Right lobe of liver (tissue), 6 donors: Measurements from ENCODE around the gene FOXM1. TPM values are rescaled to one million over a fixed set of nuclear protein-coding genes. Genes with fewer than 3 reads are reported as not detected.
A peak's percentile ranks its signal among the peaks of the same experiment; 100 is the strongest.

Experiments
- ATAC-seq, 4 donors: fragments of 200-7000 bp; cut with Tn5 transposase; one replicate each; pipeline ENCODE4 v1.9.1; 2020; ENCODE audit warnings: mild to moderate bottlenecking in 4 of 4, moderate library complexity in 4 of 4
- DNase-seq, 3 donors: peaks; one replicate each; pipeline ENCODE4 v3.0.0-alpha.2; 2020
- H3K27ac ChIP-seq, 3 donors: fragments of 200-600 bp; one replicate each; pipeline ENCODE4 v1.8.0; 2022
- H3K27me3 ChIP-seq, 2 donors: fragments of 200-600 bp; one replicate each; pipeline ENCODE4 v1.8.0; 2022
- H3K36me3 ChIP-seq, 4 donors: fragments of 200-600 bp; sonication (generic) in 1 of 4; one replicate each; pipeline versions ENCODE4 v1.5.1 to v1.8.0; 2017 to 2022; ENCODE audit warnings: control low read depth in 1 of 4
- H3K4me1 ChIP-seq, 4 donors: fragments of 200-600 bp; sonication (generic) in 1 of 4; one replicate each; pipeline versions ENCODE4 v1.5.1 to v1.8.0; 2017 to 2022; ENCODE audit warnings: control low read depth in 1 of 4
- H3K4me3 ChIP-seq, 3 donors: fragments of 200-600 bp; one replicate each; pipeline ENCODE4 v1.8.0; 2022
- H3K9me3 ChIP-seq, 4 donors: fragments of 200-600 bp; sonication (generic) in 1 of 4; one replicate each; pipeline versions ENCODE4 v1.5.1 to v1.8.0; 2017 to 2022; ENCODE audit warnings: control low read depth in 1 of 4
- CTCF ChIP-seq, 4 donors: fragments of 200-600 bp in 3 of 4; fragments of 450-650 bp in 1 of 4; IDR thresholded peaks; one replicate each; pipeline versions ENCODE4 v1.5.1 to v1.8.0; 2016 to 2022; ENCODE audit warnings: antibody characterized with exemption in 4 of 4, mild to moderate bottlenecking in 2 of 4
- POLR2A ChIP-seq: fragments of 450-650 bp; IDR thresholded peaks from one replicate; pipeline ENCODE4 v1.6.1; 2017; ENCODE audit warnings: antibody characterized with exemption, mild to moderate bottlenecking
- WGBS: methylation state at CpG from one replicate; pipeline ENCODE4 v1.1.6; 2018; ENCODE audit warnings: low coverage, low lambda C conversion rate; ENCODE audit not compliant: insufficient coverage; ENCODE audit errors: missing lambda C conversion rate; 5-methylcytosine and 5-hydroxymethylcytosine counted together
- intact Hi-C, 2 donors: fragments of 100-400 bp; cut with DNase I; formaldehyde crosslinking; loops; one replicate each; pipeline versions ENCODE4 v1.11.2 to v1.14.1; 2022
- total RNA-seq, 6 experiments: library from RNA; depleted of rRNA in 2 of 6; stranded (reverse); fragments of >200 nt in 2 of 6; fragmentation: NEBNext Ultra II Directional in 3 of 6; extraction: Animal tissue kit (Norgen Biotek cat#: 25700) in 3 of 6; gene quantifications; one replicate each; pipeline versions ENCODE4 v1.1.0 to v1.2.4, GENCODE V29; 2016 to 2023
- donor health status: DM: no; HTN: yes; CAD: no.
- donor health status: DM: no; HTN: no; CAD: no.
- donor health status: DM: no; HTN: no; CAD: no.
- donor health status: DM: no; HTN: yes; CAD: no.
- donor health status: DM: no; HTN: yes; CAD: no.

The FOXM1 gene
- total RNA-seq, 6 experiments from 2014 or later = 0.24 to 2.6 (median 1.8) TPM

GRCh38 chr12:2812290-2813213 is 64.4 kb downstream of the FOXM1 start, which contains the start of gene ITFG2:
Gene ITFG2, plus strand, starts transcription at chr12:2812668. Its CDS starts 93 bp downstream, at chr12:2812761.
- peak; percentile 98 to 99 (median 99) for DNase-seq
- ATAC-seq = peak; percentile 96 to 98 (median 96)
- H3K27ac ChIP-seq = peak within 1 kb of the TSS; percentile 89 to 95 (median 90)
- WGBS = 1% methylated on average over 22 of the region's 48 CpGs
- intact Hi-C loops = no loop called here
- H3K4me3 ChIP-seq = peak within 1 kb of the TSS; percentile 58 to 73 (median 72)
- no peaks in the 10 kb centered on the region for H3K27me3 ChIP-seq
- no peaks in the 10 kb centered on the region for H3K9me3 ChIP-seq
- H3K4me1 ChIP-seq = peaks cover 0 to 15% (median 0%) of the 10 kb centered on the region in 4 donors
- TF ChIP-seq POLR2A (peak; percentile 95), CTCF (IDR thresholded peaks at IDR 0.05) (no peak)
- H3K36me3 ChIP-seq = peaks cover 0 to 7% (median 1%) of the 10 kb centered on the region in 4 donors

GRCh38 chr12:2811801-2812200 is 65.2 kb downstream of the FOXM1 start:
- Histone ChIP-seq H3K4me3 (peak overlapping the region; percentile 58 to 73 (median 72)), H3K27ac (peak overlapping the region; percentile 37 to 95 (median 89)), H3K9me3 (no peaks in the 10 kb centered on the region), H3K36me3 (no peaks in the 10 kb centered on the region), H3K27me3 (no peaks in the 10 kb centered on the region), H3K4me1 (peaks cover 0 to 15% (median 0%) of the 10 kb centered on the region in 4 donors)
- TF ChIP-seq CTCF (IDR thresholded peaks at IDR 0.05) (no peak), POLR2A (no peak)
- DNase-seq (no peak), ATAC-seq (no peak)
- WGBS = 85% methylated on average over 4 of the region's 5 CpGs
- intact Hi-C loops = no loop called here

Other genes with a start within 250 kb of the FOXM1 start
- gene FKBP4, start 82.2 kb downstream of the FOXM1 start, total RNA-seq = 100 to 1,000 TPM in 1 of 6 experiments, 10 to 100 TPM in 5; 27.0 to 124 (median 48.4) TPM
- gene ITFG2, start 64.5 kb downstream of the FOXM1 start, total RNA-seq = 10 to 100 TPM; 11.3 to 20.5 (median 14.4) TPM
- gene NRIP2, start 42.1 kb downstream of the FOXM1 start, total RNA-seq = under 1 TPM; 0.12 to 0.29 (median 0.20) TPM
- gene TEX52, start 20.1 kb downstream of the FOXM1 start, total RNA-seq = not detected
- gene RHNO1, start within 50 bp of the FOXM1 start, total RNA-seq = 1 to 10 TPM; 1.2 to 5.9 (median 3.5) TPM
- 10 to 100 TPM in 1 of 6 experiments, 1 to 10 TPM in 5; 2.4 to 12.6 (median 5.4) TPM for gene TULP3, start 13.7 kb upstream of the FOXM1 start, total RNA-seq
- gene TEAD4, start 82.2 kb upstream of the FOXM1 start, total RNA-seq = 1 to 10 TPM in 4 of 6 experiments, under 1 TPM in 2; 0.81 to 8.5 (median 3.0) TPM
- gene TSPAN9, start 200.2 kb upstream of the FOXM1 start, total RNA-seq = 10 to 100 TPM; 23.7 to 53.2 (median 39.8) TPM